ENCODE results near the gene PTPRK.

GRCh38 chr6:127980996-127981395 lies 539.4 kb downstream of the PTPRK start:
- no peak for TF ChIP-seq ZNF703 (CRISPR knock-in tag; IDR thresholded peaks at IDR 0.05; ENCODE audit: borderline replicate concordance)
- TF ChIP-seq TAF1 (CRISPR knock-in tag; IDR thresholded peaks at IDR 0.05): no peak
- TF ChIP-seq FOSL2 (CRISPR knock-in tag; IDR thresholded peaks at IDR 0.05): no peak
- no peak for TF ChIP-seq ARID2 (CRISPR knock-in tag; IDR thresholded peaks at IDR 0.05; ENCODE audit: borderline replicate concordance)
- TF ChIP-seq USF2 (IDR thresholded peaks at IDR 0.05; ENCODE audit: low read depth, low read length): no peak
- TF ChIP-seq USF2 (CRISPR knock-in tag; IDR thresholded peaks at IDR 0.05; ENCODE audit: borderline replicate concordance): no peak
- no peak for TF ChIP-seq NR2C2 (CRISPR knock-in tag; IDR thresholded peaks at IDR 0.05; ENCODE audit: borderline replicate concordance)
- TF ChIP-seq CTCF (CRISPR knock-in tag; IDR thresholded peaks at IDR 0.05): no peak
- TF ChIP-seq NR3C1 (CRISPR knock-in tag; IDR thresholded peaks at IDR 0.05): no peak
- no peak for TF ChIP-seq SUZ12 (IDR thresholded peaks at IDR 0.05; ENCODE audit: low read depth, low read length)
- TF ChIP-seq BCL6 (CRISPR knock-in tag; IDR thresholded peaks at IDR 0.05): no peak
- TF ChIP-seq TCF7L2 (IDR thresholded peaks at IDR 0.05; ENCODE audit: low read depth, low read length): no peak

Data from HepG2 (cell line).